A673 (cell line): ENCODE data around the gene GDPD5. TPM values are rescaled to one million over a fixed set of nuclear protein-coding genes. Genes with fewer than 3 reads are reported as not detected.

Experiments used
- BruUV-seq: library from RNA; stranded (reverse); fragments of 400-500 nt; replicated peaks from 2 replicates; lab custom pipeline; 2021; lab: Mats Ljungman, UMichigan
- CTCF ChIA-PET: fragments of 300-600 bp; sonication (Branson Sonifier 250); formaldehyde crosslinking; loops from one replicate; lab custom pipeline; 2022; ENCODE audit warnings: antibody characterized with exemption; lab: Charles Lee
- POLR2A ChIA-PET: fragments of 300-600 bp; sonication (Branson Sonifier 250); formaldehyde crosslinking; loops from one replicate; lab custom pipeline; 2022; ENCODE audit warnings: antibody characterized with exemption; ENCODE audit not compliant: low non-redundant PET; lab: Charles Lee
- DNase-seq: peaks from one replicate; pipeline ENCODE4 v3.0.0-alpha.2; 2015; ENCODE audit warnings: low spot score
- H3K27ac ChIP-seq: fragments of 200-600 bp; sonication (generic); 2 replicates; pipeline ENCODE4 v1.5.1; 2016; ENCODE audit warnings: mixed run types, low read depth, mild to moderate bottlenecking, mixed read lengths, antibody characterized with exemption, low read length; ENCODE audit not compliant: poor library complexity, severe bottlenecking
- H3K27me3 ChIP-seq: fragments of 200-600 bp; sonication (generic); replicated peaks from 2 replicates; pipeline ENCODE4 v1.6.1; 2017; ENCODE audit warnings: mixed run types, low read depth, mild to moderate bottlenecking, mixed read lengths, antibody characterized with exemption, low read length; ENCODE audit not compliant: insufficient read depth, poor library complexity
- H3K36me3 ChIP-seq: fragments of 200-600 bp; sonication (generic); 2 replicates; pipeline ENCODE4 v1.6.1; 2016; ENCODE audit warnings: mixed run types, mild to moderate bottlenecking, mixed read lengths, antibody characterized with exemption, low read length; ENCODE audit not compliant: insufficient read depth, poor library complexity, severe bottlenecking
- H3K4me1 ChIP-seq: fragments of 200-600 bp; sonication (generic); 2 replicates; pipeline ENCODE4 v1.6.1; 2017; ENCODE audit warnings: mixed run types, mild to moderate bottlenecking, mixed read lengths, antibody characterized with exemption, low read length; ENCODE audit not compliant: insufficient read depth, poor library complexity, severe bottlenecking
- H3K4me3 ChIP-seq: fragments of 200-600 bp; sonication (generic); 2 replicates; pipeline ENCODE4 v1.5.1; 2016; ENCODE audit warnings: low read depth, mixed run types, mild to moderate bottlenecking, mixed read lengths, low read length; ENCODE audit not compliant: poor library complexity, severe bottlenecking
- H3K9me3 ChIP-seq: fragments of 200-600 bp; sonication (generic); 2 replicates; pipeline ENCODE4 v1.6.1; 2016; ENCODE audit warnings: mixed run types, low read depth, mild to moderate bottlenecking, mixed read lengths, antibody characterized with exemption, low read length; ENCODE audit not compliant: poor library complexity, severe bottlenecking
- EZH2 ChIP-seq: fragments of 200-600 bp; sonication (generic); IDR thresholded peaks from 2 replicates; pipeline ENCODE4 v1.6.1; 2017; ENCODE audit warnings: borderline replicate concordance, low read depth, mild to moderate bottlenecking, mixed read lengths, antibody characterized with exemption, low read length; ENCODE audit not compliant: poor library complexity, severe bottlenecking
- intact Hi-C: fragments of 100-400 bp; cut with micrococcal nuclease; formaldehyde crosslinking; loops from one replicate; pipeline ENCODE4 v1.10.0; 2022; ENCODE audit not compliant: unreplicated experiment
- total RNA-seq: library from RNA; stranded (reverse); gene quantifications from 2 replicates; pipeline ENCODE4 v1.2.3, GENCODE V29; 2021
- TF ChIP-seq, protein P1 (sequence below): fragments of 300-800, 200-600 bp; sonication (generic); conservative IDR thresholded peaks from 2 replicates; pipeline ENCODE4 v1.5.1; 2017; ENCODE audit warnings: low read depth, mild to moderate bottlenecking, antibody characterized with exemption, low read length, moderate library complexity, mixed read lengths

Gene GDPD5
- total RNA-seq, 1 experiment from 2014 or later: 1.4 TPM

DNA sequence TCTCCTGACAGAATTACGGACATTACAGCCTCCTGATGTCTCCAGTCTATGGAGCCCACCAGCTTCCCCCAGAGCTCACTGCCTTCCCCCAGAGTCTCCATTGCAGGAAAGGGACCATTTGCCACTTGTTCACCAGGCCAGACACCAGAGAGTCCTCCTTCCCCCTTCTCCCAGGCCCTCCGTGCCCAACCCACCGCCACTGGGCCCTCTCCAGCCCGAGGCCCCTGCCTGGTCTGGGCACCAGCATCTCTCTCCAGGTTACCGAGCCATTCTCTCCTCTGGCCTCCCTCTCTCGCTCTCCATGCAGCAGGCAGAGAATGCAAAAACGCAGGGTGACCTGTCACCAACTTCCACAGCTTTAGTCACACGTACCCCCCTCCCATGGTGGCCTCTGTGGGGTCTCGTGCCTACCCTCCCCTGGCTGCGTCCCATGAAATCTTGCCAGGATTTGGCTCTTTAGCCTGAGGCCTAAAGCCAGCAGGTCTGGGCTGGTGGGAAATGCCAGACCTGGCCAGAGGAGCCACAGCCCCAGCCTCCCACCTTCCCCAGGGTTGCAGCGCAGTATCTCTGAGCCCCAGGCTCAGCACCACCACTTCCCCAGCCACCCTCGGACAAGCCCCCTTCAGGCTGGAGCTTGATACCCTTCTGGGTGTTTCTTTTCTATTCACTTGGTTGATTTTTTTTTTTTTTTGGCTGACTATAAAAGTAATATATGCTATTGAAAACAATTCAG is 29.5 kb upstream of the GDPD5 start:
- intact Hi-C loops: no loop called here
- Histone ChIP-seq H3K4me3 (no peak overlapping the region), H3K4me1 (peaks cover 51% of the 10 kb centered on the region), H3K9me3 (no peaks in the 10 kb centered on the region), H3K27me3 (no peaks in the 10 kb centered on the region), H3K27ac (peak overlapping the region; percentile 95), H3K36me3 (no peaks in the 10 kb centered on the region)
- ChIA-PET POLR2A (no interaction called here), CTCF (interaction anchor here (0.7 to 1.4 kb wide), 2 partner anchors 21 to 29 kb away, joined by 3 read pairs; partner anchors contain the start of gene GDPD5)
- DNase-seq: no peak
- TF ChIP-seq EZH2: no peak
- TF ChIP-seq, protein P1, sequence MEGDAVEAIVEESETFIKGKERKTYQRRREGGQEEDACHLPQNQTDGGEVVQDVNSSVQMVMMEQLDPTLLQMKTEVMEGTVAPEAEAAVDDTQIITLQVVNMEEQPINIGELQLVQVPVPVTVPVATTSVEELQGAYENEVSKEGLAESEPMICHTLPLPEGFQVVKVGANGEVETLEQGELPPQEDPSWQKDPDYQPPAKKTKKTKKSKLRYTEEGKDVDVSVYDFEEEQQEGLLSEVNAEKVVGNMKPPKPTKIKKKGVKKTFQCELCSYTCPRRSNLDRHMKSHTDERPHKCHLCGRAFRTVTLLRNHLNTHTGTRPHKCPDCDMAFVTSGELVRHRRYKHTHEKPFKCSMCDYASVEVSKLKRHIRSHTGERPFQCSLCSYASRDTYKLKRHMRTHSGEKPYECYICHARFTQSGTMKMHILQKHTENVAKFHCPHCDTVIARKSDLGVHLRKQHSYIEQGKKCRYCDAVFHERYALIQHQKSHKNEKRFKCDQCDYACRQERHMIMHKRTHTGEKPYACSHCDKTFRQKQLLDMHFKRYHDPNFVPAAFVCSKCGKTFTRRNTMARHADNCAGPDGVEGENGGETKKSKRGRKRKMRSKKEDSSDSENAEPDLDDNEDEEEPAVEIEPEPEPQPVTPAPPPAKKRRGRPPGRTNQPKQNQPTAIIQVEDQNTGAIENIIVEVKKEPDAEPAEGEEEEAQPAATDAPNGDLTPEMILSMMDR: no peak
- BruUV-seq: TSS peak; percentile 95

DNA sequence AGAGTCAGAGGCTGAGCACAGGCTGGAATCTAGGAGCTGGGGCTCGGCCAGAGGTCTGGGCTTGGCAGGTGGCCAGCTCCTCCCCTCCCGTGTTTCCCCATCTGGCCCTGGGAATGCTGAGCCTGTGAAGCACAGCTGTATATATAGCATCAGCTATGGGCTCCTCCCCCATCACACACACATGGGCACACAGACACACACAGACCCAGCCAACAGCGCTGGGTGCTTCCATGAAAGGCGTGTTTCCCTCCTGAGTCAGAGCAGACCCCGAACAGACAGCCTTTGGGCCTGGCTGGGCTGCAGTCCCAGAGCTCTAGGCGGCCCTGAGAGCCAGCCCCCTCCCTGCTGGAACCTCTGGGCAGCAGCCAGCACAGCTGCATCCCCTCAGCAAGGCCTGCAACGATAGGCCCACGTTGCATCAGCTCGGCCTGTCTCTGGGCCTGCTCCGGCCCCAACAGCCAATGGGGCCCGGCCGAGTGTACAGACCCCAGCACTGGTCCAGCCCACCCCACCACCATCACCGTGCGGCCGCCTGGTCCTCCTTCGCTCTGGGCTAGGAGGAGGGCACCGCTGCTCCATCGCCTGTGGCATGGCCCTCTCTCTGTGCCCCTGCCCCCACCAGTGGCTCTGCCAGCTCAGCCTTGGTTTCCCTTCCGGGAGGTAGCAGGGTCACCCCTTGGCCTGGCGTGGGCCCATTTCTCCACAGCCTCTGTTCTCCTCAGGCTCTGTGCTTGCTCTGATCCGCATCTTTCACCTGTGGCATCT is 28.7 kb upstream of the GDPD5 start:
- Histone ChIP-seq H3K9me3 (no peaks in the 10 kb centered on the region), H3K4me3 (no peak overlapping the region), H3K27me3 (no peaks in the 10 kb centered on the region), H3K36me3 (no peaks in the 10 kb centered on the region), H3K4me1 (peaks cover 45% of the 10 kb centered on the region), H3K27ac (peak overlapping the region; percentile 95)
- POLR2A ChIA-PET: interaction anchor here (0.6 to 1.5 kb wide), 7 partner anchors 8 to 215 kb away, joined by 3 to 11 read pairs (median 3); partner anchors contain the start of gene SERPINH1
- DNase-seq: peak; percentile 94
- intact Hi-C loops: no loop called here
- BruUV-seq: no TSS peak
- CTCF ChIA-PET: interaction anchor here (0.7 to 1.4 kb wide), 3 partner anchors 22 to 29 kb away, joined by 3 read pairs; partner anchors contain the start of gene GDPD5
- TF ChIP-seq, protein P1: no peak
- no peak for TF ChIP-seq EZH2

DNA sequence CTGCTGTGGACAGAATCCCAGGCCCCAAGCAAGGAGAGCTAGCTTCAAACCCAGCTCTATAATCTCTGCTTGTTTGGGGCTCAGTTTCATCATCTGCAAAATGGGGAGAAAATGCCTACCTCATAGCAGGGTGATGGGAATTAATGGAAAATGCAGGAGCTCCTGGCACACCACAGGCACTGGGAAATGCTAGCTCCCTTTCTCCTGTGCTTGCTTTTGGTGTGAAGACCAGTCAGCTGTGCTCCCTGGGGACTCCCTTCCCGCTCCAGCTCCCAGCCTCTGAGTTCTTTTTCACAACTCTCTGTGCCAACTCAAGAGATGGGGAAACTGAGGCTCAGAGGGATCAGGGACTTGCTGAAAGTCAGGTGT is 28.1 kb upstream of the GDPD5 start:
- DNase-seq: no peak
- no peaks in the 10 kb centered on the region for H3K36me3 ChIP-seq
- CTCF ChIA-PET: interaction anchor here (0.9 to 1.4 kb wide), 2 partner anchors 22 to 28 kb away, joined by 3 read pairs; partner anchors contain the start of gene GDPD5
- no peak for TF ChIP-seq EZH2
- TF ChIP-seq, protein P1: no peak
- POLR2A ChIA-PET: interaction anchor here (0.6 to 1.5 kb wide), 6 partner anchors 9 to 214 kb away, joined by 3 to 11 read pairs (median 4); partner anchors contain the start of gene SERPINH1
- no peak overlapping the region for H3K4me3 ChIP-seq
- H3K27ac ChIP-seq: peak overlapping the region; percentile 95
- no peaks in the 10 kb centered on the region for H3K9me3 ChIP-seq
- intact Hi-C loops: no loop called here
- BruUV-seq: no TSS peak
- no peaks in the 10 kb centered on the region for H3K27me3 ChIP-seq
- H3K4me1 ChIP-seq: peaks cover 40% of the 10 kb centered on the region
